ENCODE data around the gene FERMT1. TPM values are rescaled to one million over a fixed set of nuclear protein-coding genes. Genes with fewer than 3 reads are reported as not detected.
"Not testable (repeated sequence)": the region's sequence is repeated elsewhere in the genome, so short reads cannot be mapped to it uniquely, and the experiment has no call there.

Gene FERMT1
- total and polyA plus RNA-seq, 2 donors (not counting 1 experiment from before 2014, with no cell fraction given) = not detected

GRCh38 chr20:6113951-6114350 is 8.9 kb downstream of the FERMT1 start:
- Histone ChIP-seq H3K27ac (ENCODE audit: low read length in 2 of 2) (no peak overlapping the region), H3K79me2 (ENCODE audit: control insufficient read depth, insufficient read depth, low read length) (no peaks in the 10 kb centered on the region), H3K36me3 (replicated peaks in 1 of 2; ENCODE audit: control extremely low read depth in 1 of 2, control insufficient read depth in 1 of 2, extremely low read depth in 1 of 2, insufficient read depth in 2 of 2, low read length in 1 of 2) (no peaks in the 10 kb centered on the region), H3K27me3 (replicated peaks in 1 of 4; ENCODE audit: control extremely low read depth in 1 of 4, control insufficient read depth in 3 of 4, insufficient read depth in 4 of 4, low read length in 3 of 4) (no peaks in the 10 kb centered on the region), H2AFZ (ENCODE audit: insufficient read depth, low read depth, low read length, poor library complexity, severe bottlenecking) (no peak overlapping the region), H4K20me1 (ENCODE audit: control insufficient read depth, insufficient read depth, low read length, poor library complexity, severe bottlenecking) (no peaks in the 10 kb centered on the region), H3K4me1 (ENCODE audit: control insufficient read depth in 2 of 2, insufficient read depth in 2 of 2, low read length in 2 of 2) (no peaks in the 10 kb centered on the region), H3K4me3 (ENCODE audit: control extremely low read depth in 1 of 5, extremely low read depth in 1 of 5, insufficient read depth in 1 of 5, low read depth in 2 of 5, low read length in 4 of 5) (no peak overlapping the region), H3K4me2 (replicated peaks; ENCODE audit: low read depth, low read length, poor library complexity, severe bottlenecking) (no peak overlapping the region), H3K9ac (ENCODE audit: low read length) (no peak overlapping the region), H3K9me3 (ENCODE audit: control extremely low read depth in 1 of 3, control insufficient read depth in 2 of 3, insufficient read depth in 1 of 3, low read length in 2 of 3) (peaks cover 2 to 10% (median 9%) of the 10 kb centered on the region in 3 donors)
- POLR2A ChIA-PET = no interaction called here
- Mint-ChIP-seq H3K9me3 (ENCODE audit: insufficient read depth) (peaks cover 6% of the 10 kb centered on the region), H3K4me3 (no peak overlapping the region), H3K27me3 (peaks cover 5% of the 10 kb centered on the region), H3K4me1 (no peaks in the 10 kb centered on the region), H3K27ac (no peak overlapping the region)
- DNase-seq (no peak), ATAC-seq (ENCODE audit: low read depth) (no peak)
- TF ChIP-seq EZH2 (IDR thresholded peaks at IDR 0.05; ENCODE audit: borderline replicate concordance, insufficient read depth, low read depth, low read length, poor library complexity, severe bottlenecking) (no peak), CTCF (IDR thresholded peaks at IDR 0.05) (no peak)
- WGBS (ENCODE audit: insufficient coverage) = 80% methylated on average over 1 of the region's 3 CpGs
- intact Hi-C loops (cut with micrococcal nuclease) = no loop called here
- CTCF ChIA-PET = no interaction called here

GRCh38 chr20:6112965-6113364 is 9.9 kb downstream of the FERMT1 start:
- CTCF ChIA-PET = not testable (repeated sequence)

More at GRCh38 chr20:6112965-6113364, 9.9 kb downstream of the FERMT1 start:
- H3K9ac ChIP-seq (ENCODE audit: low read length); H3K4me3 Mint-ChIP-seq; H3K4me3 ChIP-seq (ENCODE audit: control extremely low read depth in 1 of 5, extremely low read depth in 1 of 5, insufficient read depth in 1 of 5, low read depth in 2 of 5, low read length in 4 of 5); H3K36me3 ChIP-seq (replicated peaks in 1 of 2; ENCODE audit: control extremely low read depth in 1 of 2, control insufficient read depth in 1 of 2, extremely low read depth in 1 of 2, insufficient read depth in 2 of 2, low read length in 1 of 2); H3K9me3 ChIP-seq (ENCODE audit: control extremely low read depth in 1 of 3, control insufficient read depth in 2 of 3, insufficient read depth in 1 of 3, low read length in 2 of 3); ATAC-seq (ENCODE audit: low read depth); H3K4me1 Mint-ChIP-seq; H3K4me1 ChIP-seq (ENCODE audit: control insufficient read depth in 2 of 2, insufficient read depth in 2 of 2, low read length in 2 of 2); H3K27me3 Mint-ChIP-seq; H4K20me1 ChIP-seq (ENCODE audit: control insufficient read depth, insufficient read depth, low read length, poor library complexity, severe bottlenecking); H3K27ac ChIP-seq (ENCODE audit: low read length in 2 of 2); H3K27ac Mint-ChIP-seq; H3K27me3 ChIP-seq (replicated peaks in 1 of 4; ENCODE audit: control extremely low read depth in 1 of 4, control insufficient read depth in 3 of 4, insufficient read depth in 4 of 4, low read length in 3 of 4); H3K4me2 ChIP-seq (replicated peaks; ENCODE audit: low read depth, low read length, poor library complexity, severe bottlenecking); intact Hi-C loops (cut with micrococcal nuclease); DNase-seq; H2AFZ ChIP-seq (ENCODE audit: insufficient read depth, low read depth, low read length, poor library complexity, severe bottlenecking); H3K9me3 Mint-ChIP-seq (ENCODE audit: insufficient read depth); H3K79me2 ChIP-seq (ENCODE audit: control insufficient read depth, insufficient read depth, low read length); POLR2A ChIA-PET: not testable (repeated sequence)
- WGBS (ENCODE audit: insufficient coverage) = no CpG with 5 or more reads among the region's 2 CpGs

All from B cell (primary cell).